MCF 10A (cell line): Measurements from ENCODE around the gene OLFM1. TPM values are rescaled to one million over a fixed set of nuclear protein-coding genes. Genes with fewer than 3 reads are reported as not detected.

ENCODE experiments used
- BruUV-seq: library from RNA; stranded (reverse); fragments of 400-500 nt; replicated peaks from 2 replicates; lab custom pipeline; 2021; lab: Mats Ljungman, UMichigan
- CTCF ChIA-PET: fragments of 300-600 bp; sonication (Branson Sonifier 250); formaldehyde crosslinking; extraction: SDS; loops from one replicate; lab custom pipeline; 2021; ENCODE audit warnings: antibody characterized with exemption, inconsistent platforms; lab: Yijun Ruan, JAX
- POLR2A ChIA-PET: fragments of 300-600, 350-650 bp; sonication (Branson Sonifier 250); formaldehyde crosslinking; extraction: SDS; loops from one replicate; lab custom pipeline; 2020; ENCODE audit warnings: antibody characterized with exemption, inconsistent platforms; lab: Yijun Ruan, JAX
- DNase-seq: peaks from one replicate; pipeline ENCODE4 v3.0.0-alpha.2; 2018; ENCODE audit not compliant: unreplicated experiment
- H3K27ac Mint-ChIP-seq: one replicate; pipeline ENCODE4 v1.8.0; 2022; ENCODE audit warnings: mild to moderate bottlenecking, low read depth, mixed read lengths; ENCODE audit not compliant: unreplicated experiment
- H3K27me3 Mint-ChIP-seq: one replicate; pipeline ENCODE4 v1.8.0; 2022; ENCODE audit warnings: mixed read lengths; ENCODE audit not compliant: insufficient read depth, unreplicated experiment
- H3K36me3 Mint-ChIP-seq: one replicate; pipeline ENCODE4 v1.8.0; 2022; ENCODE audit warnings: mild to moderate bottlenecking, moderate library complexity, mixed read lengths; ENCODE audit not compliant: insufficient read depth, unreplicated experiment
- H3K4me1 Mint-ChIP-seq: one replicate; pipeline ENCODE4 v1.8.0; 2022; ENCODE audit warnings: mixed read lengths; ENCODE audit not compliant: insufficient read depth, unreplicated experiment
- H3K4me3 Mint-ChIP-seq: one replicate; pipeline ENCODE4 v1.8.0; 2022; ENCODE audit warnings: mild to moderate bottlenecking, moderate library complexity, mixed read lengths; ENCODE audit not compliant: unreplicated experiment
- H3K9me3 Mint-ChIP-seq: one replicate; pipeline ENCODE4 v1.8.0; 2022; ENCODE audit warnings: mixed read lengths; ENCODE audit not compliant: unreplicated experiment
- intact Hi-C: fragments of 100-400 bp; cut with micrococcal nuclease; formaldehyde crosslinking; loops from 2 replicates; pipeline ENCODE4 v1.14.1; 2022
- total RNA-seq: library from RNA; stranded (reverse); gene quantifications from 2 replicates; pipeline ENCODE4 v1.2.3, GENCODE V29; 2022
- TF ChIP-seq, protein P1 (sequence below): fragments of 200-600 bp; IDR thresholded peaks from one replicate; pipeline ENCODE4 v1.8.0; 2022; ENCODE audit warnings: antibody characterized with exemption, mild to moderate bottlenecking; ENCODE audit not compliant: unreplicated experiment

Gene OLFM1
- total RNA-seq, 1 experiment from 2014 or later = not detected

DNA sequence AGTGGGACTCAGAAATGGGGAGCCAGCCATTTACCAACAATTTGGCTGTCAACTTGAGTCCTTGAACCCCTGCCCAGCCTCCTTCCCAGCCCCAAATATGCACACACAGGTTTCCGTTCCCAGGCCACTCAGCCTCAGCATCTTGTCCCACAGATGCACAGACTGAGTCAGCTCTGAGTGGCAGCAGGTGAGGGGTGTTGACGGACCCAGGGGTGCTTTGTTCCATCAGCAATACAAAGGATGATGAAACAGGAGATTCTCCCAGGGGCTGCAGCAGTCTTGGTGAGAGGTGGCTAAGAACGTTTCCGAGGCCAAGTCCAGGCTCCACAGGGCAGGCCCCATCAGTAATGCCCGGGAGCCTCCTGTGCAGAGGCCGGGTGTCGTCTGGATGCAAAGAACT, 4.9 kb upstream of the OLFM1 start:
- no peaks in the 10 kb centered on the region for H3K4me1 Mint-ChIP-seq
- no peak overlapping the region for H3K27ac Mint-ChIP-seq
- H3K9me3 Mint-ChIP-seq = no peaks in the 10 kb centered on the region
- no peak for DNase-seq
- TF ChIP-seq, protein P1, sequence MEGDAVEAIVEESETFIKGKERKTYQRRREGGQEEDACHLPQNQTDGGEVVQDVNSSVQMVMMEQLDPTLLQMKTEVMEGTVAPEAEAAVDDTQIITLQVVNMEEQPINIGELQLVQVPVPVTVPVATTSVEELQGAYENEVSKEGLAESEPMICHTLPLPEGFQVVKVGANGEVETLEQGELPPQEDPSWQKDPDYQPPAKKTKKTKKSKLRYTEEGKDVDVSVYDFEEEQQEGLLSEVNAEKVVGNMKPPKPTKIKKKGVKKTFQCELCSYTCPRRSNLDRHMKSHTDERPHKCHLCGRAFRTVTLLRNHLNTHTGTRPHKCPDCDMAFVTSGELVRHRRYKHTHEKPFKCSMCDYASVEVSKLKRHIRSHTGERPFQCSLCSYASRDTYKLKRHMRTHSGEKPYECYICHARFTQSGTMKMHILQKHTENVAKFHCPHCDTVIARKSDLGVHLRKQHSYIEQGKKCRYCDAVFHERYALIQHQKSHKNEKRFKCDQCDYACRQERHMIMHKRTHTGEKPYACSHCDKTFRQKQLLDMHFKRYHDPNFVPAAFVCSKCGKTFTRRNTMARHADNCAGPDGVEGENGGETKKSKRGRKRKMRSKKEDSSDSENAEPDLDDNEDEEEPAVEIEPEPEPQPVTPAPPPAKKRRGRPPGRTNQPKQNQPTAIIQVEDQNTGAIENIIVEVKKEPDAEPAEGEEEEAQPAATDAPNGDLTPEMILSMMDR = no peak
- CTCF ChIA-PET = interaction anchor here (1.0 to 1.1 kb wide), 2 partner anchors 328 to 330 kb away, joined by 4 read pairs; no protein-coding TSS in a partner anchor
- BruUV-seq = no TSS peak
- POLR2A ChIA-PET = interaction anchor here (1.0 kb wide), 1 partner anchor 331 kb away, joined by 3 read pairs; no protein-coding TSS in a partner anchor
- H3K36me3 Mint-ChIP-seq = peaks cover 4% of the 10 kb centered on the region
- H3K27me3 Mint-ChIP-seq = peaks cover 44% of the 10 kb centered on the region
- intact Hi-C loops = no loop called here
- H3K4me3 Mint-ChIP-seq = no peak overlapping the region

DNA sequence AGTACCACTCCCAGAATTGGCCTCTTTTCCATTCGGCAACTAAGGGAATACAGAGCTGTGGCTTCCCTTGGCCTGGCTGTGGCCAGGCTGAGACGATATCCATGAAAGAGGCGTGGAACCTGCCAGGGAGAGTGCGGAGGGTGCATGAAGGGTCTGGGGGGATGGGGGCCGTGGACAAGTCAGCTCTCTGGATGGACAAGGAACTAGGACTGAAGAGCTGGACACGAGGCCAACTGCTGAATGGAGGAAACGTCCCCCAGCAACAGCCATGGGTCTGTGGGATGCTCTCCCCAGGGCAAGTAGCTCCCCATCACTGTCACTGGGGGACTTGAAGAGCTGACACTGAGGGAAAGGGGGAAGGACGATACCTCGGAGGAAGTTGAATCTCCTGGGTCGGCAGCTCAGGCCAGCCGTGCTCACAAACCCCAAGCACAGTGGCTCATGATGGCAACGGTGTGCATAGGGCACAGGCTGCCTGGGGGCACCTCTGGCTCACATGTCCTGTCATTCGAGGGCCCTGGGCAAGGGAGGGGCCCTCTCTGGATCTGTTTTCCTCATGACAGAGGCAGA, 4.1 kb upstream of the OLFM1 start:
- ChIA-PET CTCF (interaction anchor here (0.6 to 1.1 kb wide), 3 partner anchors 327 to 1148 kb away, joined by 3 to 4 read pairs (median 4); no protein-coding TSS in a partner anchor), POLR2A (interaction anchor here (0.5 to 1.0 kb wide), 2 partner anchors 280 to 330 kb away, joined by 3 read pairs; no protein-coding TSS in a partner anchor)
- Mint-ChIP-seq H3K9me3 (no peaks in the 10 kb centered on the region), H3K4me3 (no peak overlapping the region), H3K4me1 (no peaks in the 10 kb centered on the region), H3K27me3 (peaks cover 36% of the 10 kb centered on the region), H3K36me3 (peaks cover 4% of the 10 kb centered on the region), H3K27ac (no peak overlapping the region)
- DNase-seq = no peak
- intact Hi-C loops = no loop called here
- TF ChIP-seq, protein P1 = no peak
- BruUV-seq = no TSS peak

DNA sequence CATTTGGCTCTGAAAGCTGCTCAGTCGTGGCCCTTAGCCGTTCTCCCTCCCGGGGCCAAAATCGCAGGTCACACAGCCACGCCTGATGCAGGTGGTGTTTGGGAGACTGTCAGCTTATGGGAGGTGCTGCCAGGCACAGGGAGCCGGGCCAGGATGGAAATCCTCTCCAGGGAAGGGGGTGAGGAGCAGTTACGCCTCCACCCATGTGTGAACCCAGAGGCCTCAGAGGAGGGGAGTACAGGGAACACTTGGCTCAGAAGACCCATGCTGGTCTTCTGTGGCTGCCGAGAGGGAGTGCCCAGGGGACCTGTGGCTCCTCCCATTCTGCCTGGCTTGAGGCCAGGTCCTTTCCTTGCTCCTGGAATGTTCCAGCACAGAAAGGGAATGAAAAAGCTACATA, 3.6 kb upstream of the OLFM1 start:
- TF ChIP-seq, protein P1 = no peak
- CTCF ChIA-PET = interaction anchor here (0.6 kb wide), 2 partner anchors 651 to 1148 kb away, joined by 3 to 4 read pairs; no protein-coding TSS in a partner anchor
- Mint-ChIP-seq H3K4me1 (no peaks in the 10 kb centered on the region), H3K9me3 (no peaks in the 10 kb centered on the region), H3K4me3 (no peak overlapping the region), H3K27me3 (peaks cover 31% of the 10 kb centered on the region), H3K27ac (no peak overlapping the region), H3K36me3 (peaks cover 4% of the 10 kb centered on the region)
- DNase-seq = no peak
- POLR2A ChIA-PET = interaction anchor here (0.5 kb wide), 1 partner anchor 281 kb away, joined by 3 read pairs; no protein-coding TSS in a partner anchor
- intact Hi-C loops = no loop called here
- BruUV-seq = no TSS peak

DNA sequence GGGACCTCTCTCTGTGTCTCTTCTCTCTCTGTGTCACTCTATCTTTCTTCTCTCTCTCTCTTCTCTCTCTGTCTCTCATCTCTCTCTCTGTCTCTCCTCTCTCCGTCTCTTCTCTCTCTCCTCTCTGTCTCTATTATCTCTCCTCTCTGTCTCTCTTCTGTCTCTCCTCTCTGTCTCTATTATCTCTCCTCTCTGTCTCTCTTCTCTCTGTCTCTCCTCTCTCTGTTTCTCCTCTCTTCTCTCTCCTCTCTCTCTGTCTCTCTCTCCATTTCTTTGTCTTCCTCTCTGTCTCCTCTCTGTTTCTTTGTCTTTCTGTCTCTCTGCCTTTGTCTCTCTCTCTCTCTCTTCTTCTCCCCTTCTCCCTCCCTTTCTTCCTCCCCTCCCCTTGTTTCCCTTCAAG, 3.2 kb upstream of the OLFM1 start:
- Mint-ChIP-seq H3K4me3 (no peak overlapping the region), H3K4me1 (no peaks in the 10 kb centered on the region), H3K9me3 (no peaks in the 10 kb centered on the region), H3K36me3 (peaks cover 2% of the 10 kb centered on the region), H3K27ac (no peak overlapping the region), H3K27me3 (peaks cover 26% of the 10 kb centered on the region)
- ChIA-PET CTCF (interaction anchor here (0.6 to 3.1 kb wide), 4 partner anchors 324 to 805 kb away, joined by 3 to 31 read pairs (median 4); no protein-coding TSS in a partner anchor), POLR2A (no interaction called here)
- DNase-seq = no peak
- TF ChIP-seq, protein P1 = no peak
- BruUV-seq = no TSS peak
- intact Hi-C loops = no loop called here
